Kidney (tissue), 14 donors: ENCODE results near the gene SYNE1. TPM values are rescaled to one million over a fixed set of nuclear protein-coding genes. Genes with fewer than 3 reads are reported as not detected.

Experiments used
- DNase-seq, 5 donors: peaks; one replicate each; pipeline ENCODE4 v3.0.0-alpha.2; 2013 to 2020
- FAIRE-seq: peaks from 2 replicates; lab custom pipeline; 2012; peaks lifted over from hg19 to GRCh38; lab: Jason Lieb, UNC
- H3K27ac ChIP-seq, 2 donors: one replicate each; pipeline ENCODE4 v1.7.0; 2013; ENCODE audit warnings: low read depth in 2 of 2, low read length in 2 of 2, inconsistent platforms in 1 of 2
- H3K27me3 ChIP-seq: one replicate; pipeline ENCODE4 v1.7.1; 2013; ENCODE audit warnings: low read length, inconsistent platforms; ENCODE audit not compliant: control insufficient read depth, insufficient read depth
- H3K36me3 ChIP-seq, 3 donors: one replicate each; pipeline versions ENCODE4 v1.7.0 to v1.7.1; 2013; ENCODE audit warnings: low read length in 3 of 3, control low read depth in 1 of 3, inconsistent platforms in 1 of 3; ENCODE audit not compliant: insufficient read depth in 3 of 3, control insufficient read depth in 2 of 3
- H3K4me1 ChIP-seq, 3 donors: one replicate each; pipeline versions ENCODE4 v1.7.0 to v1.7.1; 2013; ENCODE audit warnings: low read length in 3 of 3, inconsistent platforms in 1 of 3, low read depth in 1 of 3; ENCODE audit not compliant: control insufficient read depth in 2 of 3, insufficient read depth in 2 of 3
- H3K4me3 ChIP-seq, 3 donors: one replicate each; pipeline versions ENCODE4 v1.7.0 to v1.8.1; 2013; ENCODE audit warnings: low read length in 3 of 3, control low read depth in 1 of 3, inconsistent platforms in 1 of 3
- H3K9ac ChIP-seq, 3 donors: one replicate each; pipeline versions ENCODE4 v1.7.0 to v1.7.1; 2013; ENCODE audit warnings: low read length in 3 of 3, control low read depth in 1 of 3, inconsistent platforms in 1 of 3
- H3K9me3 ChIP-seq, 3 donors: one replicate each; pipeline versions ENCODE4 v1.7.0 to v1.7.1; 2013; ENCODE audit warnings: low read length in 3 of 3, control low read depth in 1 of 3, inconsistent platforms in 1 of 3; ENCODE audit not compliant: control insufficient read depth in 2 of 3, insufficient read depth in 1 of 3
- CTCF ChIP-seq: IDR thresholded peaks from 3 replicates; pipeline ENCODE4 v1.5.1; 2012; ENCODE audit warnings: mild to moderate bottlenecking, moderate library complexity, borderline replicate concordance; ENCODE audit not compliant: insufficient read depth; ENCODE audit errors: extremely low read depth
- intact Hi-C: fragments of 100-400 bp; cut with DNase I; formaldehyde crosslinking; loops from one replicate; pipeline ENCODE4 v1.11.1; 2022
- polyA plus RNA-seq: library from polyadenylated mRNA; stranded (reverse); fragments of 350-450 nt; fragmentation: Illumina TruSeq; extraction: RNeasy Lipid Tissue Mini Kit (QIAGEN cat#74804); gene quantifications from one replicate; pipeline ENCODE4 v1.2.3, GENCODE V29; 2014; ENCODE audit warnings: low read depth, low replicate concordance; ENCODE audit not compliant: insufficient read depth
- total RNA-seq: library from RNA; stranded (reverse); fragmentation: NEBNext Ultra II Directional; extraction: Animal tissue kit (Norgen Biotek cat#: 25700); gene quantifications from one replicate; pipeline ENCODE4 v1.2.1, GENCODE V29; 2021
- donor health status: control.
- donor health status: control.
- donor health status: control.
- donor health status: control.
- donor health status: control.
- donor health status: DM: yes; HTN: yes; CAD: no.
- donor health status: Normal renal cell carcinoma (clear cell type).

SYNE1 gene
- total and polyA plus RNA-seq, 2 donors from 2014 or later: 47.8 to 216 TPM

- intact Hi-C loops: no loop called here
- Histone ChIP-seq H3K9ac (no peak overlapping the region), H3K4me1 (peaks cover 0 to 3% (median 0%) of the 10 kb centered on the region in 3 donors), H3K9me3 (peaks cover 0 to 2% (median 0%) of the 10 kb centered on the region in 3 donors), H3K27me3 (no peaks in the 10 kb centered on the region), H3K36me3 (peaks cover 9 to 48% (median 28%) of the 10 kb centered on the region in 3 donors), H3K4me3 (no peak overlapping the region), H3K27ac (no peak overlapping the region)
- FAIRE-seq: no peak
- no peak for TF ChIP-seq CTCF
- no peak for DNase-seq
Observed at GRCh38 chr6:152244998-152245630, 392.0 kb downstream of the SYNE1 start.

GRCh38 chr6:152241013-152241766 is 396.0 kb downstream of the SYNE1 start:
- Histone ChIP-seq H3K9me3 (no peaks in the 10 kb centered on the region), H3K9ac (no peak overlapping the region), H3K4me1 (no peaks in the 10 kb centered on the region), H3K27me3 (no peaks in the 10 kb centered on the region), H3K36me3 (peaks cover 9 to 64% (median 31%) of the 10 kb centered on the region in 3 donors), H3K27ac (no peak overlapping the region), H3K4me3 (no peak overlapping the region)
- intact Hi-C loops: no loop called here
- FAIRE-seq (no peak), DNase-seq (peak in 2 of 5 donors; percentile 70 to 84)
- no peak for TF ChIP-seq CTCF

- Histone ChIP-seq H3K4me1 (no peaks in the 10 kb centered on the region), H3K4me3 (no peak overlapping the region), H3K36me3 (peaks cover 12 to 71% (median 28%) of the 10 kb centered on the region in 3 donors), H3K27ac (no peak overlapping the region), H3K9me3 (no peaks in the 10 kb centered on the region), H3K9ac (no peak overlapping the region), H3K27me3 (no peaks in the 10 kb centered on the region)
- FAIRE-seq: no peak
- DNase-seq: no peak
- intact Hi-C loops: no loop called here
- TF ChIP-seq CTCF: no peak
Observed at GRCh38 chr6:152240436-152240835, 396.7 kb downstream of the SYNE1 start.
